ENCODE results near the gene NOX3.

The NOX3 gene

GRCh38 chr6:155381673-155382337, 73.8 kb downstream of the NOX3 start:
- in situ Hi-C loops (cut with MboI; ENCODE audit: low pct_unique_long_range_greater_than_20kb, low sequenced_read_pairs, unreplicated experiment), result no loop called here
- DNase-seq (ENCODE audit: low spot score), result no peak
- TF ChIP-seq CTCF (IDR thresholded peaks at IDR 0.05; ENCODE audit: extremely low read depth, insufficient read depth, missing control alignments), result no peak

GRCh38 chr6:155380666-155381332, 74.8 kb downstream of the NOX3 start:
- TF ChIP-seq CTCF (IDR thresholded peaks at IDR 0.05; ENCODE audit: extremely low read depth, insufficient read depth, missing control alignments), result no peak
- no peak for DNase-seq (ENCODE audit: low spot score)
- in situ Hi-C loops (cut with MboI; ENCODE audit: low pct_unique_long_range_greater_than_20kb, low sequenced_read_pairs, unreplicated experiment), result no loop called here

GRCh38 chr6:155378724-155379123, 76.9 kb downstream of the NOX3 start:
- no peak for DNase-seq (ENCODE audit: low spot score)
- TF ChIP-seq CTCF (IDR thresholded peaks at IDR 0.05; ENCODE audit: extremely low read depth, insufficient read depth, missing control alignments), result no peak
- in situ Hi-C loops (cut with MboI; ENCODE audit: low pct_unique_long_range_greater_than_20kb, low sequenced_read_pairs, unreplicated experiment), result no loop called here

- in situ Hi-C loops (cut with MboI; ENCODE audit: low pct_unique_long_range_greater_than_20kb, low sequenced_read_pairs, unreplicated experiment), result no loop called here
- no peak for TF ChIP-seq CTCF (IDR thresholded peaks at IDR 0.05; ENCODE audit: extremely low read depth, insufficient read depth, missing control alignments)
- DNase-seq (ENCODE audit: low spot score), result peak; percentile 13
Observed at GRCh38 chr6:155378276-155378675, 77.4 kb downstream of the NOX3 start.

- DNase-seq (ENCODE audit: low spot score), result no peak
- TF ChIP-seq CTCF (IDR thresholded peaks at IDR 0.05; ENCODE audit: extremely low read depth, insufficient read depth, missing control alignments), result no peak
- in situ Hi-C loops (cut with MboI; ENCODE audit: low pct_unique_long_range_greater_than_20kb, low sequenced_read_pairs, unreplicated experiment), result no loop called here
Observed at GRCh38 chr6:155377061-155377460, 78.6 kb downstream of the NOX3 start.

GRCh38 chr6:155375801-155376200, 79.8 kb downstream of the NOX3 start:
- TF ChIP-seq CTCF (IDR thresholded peaks at IDR 0.05; ENCODE audit: extremely low read depth, insufficient read depth, missing control alignments), result no peak
- in situ Hi-C loops (cut with MboI; ENCODE audit: low pct_unique_long_range_greater_than_20kb, low sequenced_read_pairs, unreplicated experiment), result no loop called here
- DNase-seq (ENCODE audit: low spot score), result no peak
